HG03095 (cell line): ENCODE results near the gene HLA-F.

Experiments used
- ATAC-seq: cut with Tn5 transposase; IDR thresholded peaks from one replicate; pipeline ENCODE4 v1.9.1; 2021; ENCODE audit warnings: moderate library complexity; ENCODE audit not compliant: unreplicated experiment

HLA-F gene

GRCh38 chr6:29759457-29759856, 36.2 kb downstream of the HLA-F start:
- no peak for ATAC-seq

GRCh38 chr6:29760328-29760727, 37.1 kb downstream of the HLA-F start:
- no peak for ATAC-seq

GRCh38 chr6:29762051-29762450, 38.8 kb downstream of the HLA-F start:
- ATAC-seq, result no peak

GRCh38 chr6:29762781-29763214, 39.6 kb downstream of the HLA-F start:
- no peak for ATAC-seq

- ATAC-seq, result no peak
Measured at GRCh38 chr6:29763491-29764289, 40.5 kb downstream of the HLA-F start.

GRCh38 chr6:29764422-29765196, 41.4 kb downstream of the HLA-F start:
- ATAC-seq, result no peak

GRCh38 chr6:29769336-29769735, 46.1 kb downstream of the HLA-F start:
- no peak for ATAC-seq

GRCh38 chr6:29770306-29770705, 47.1 kb downstream of the HLA-F start:
- ATAC-seq, result no peak

DNA sequence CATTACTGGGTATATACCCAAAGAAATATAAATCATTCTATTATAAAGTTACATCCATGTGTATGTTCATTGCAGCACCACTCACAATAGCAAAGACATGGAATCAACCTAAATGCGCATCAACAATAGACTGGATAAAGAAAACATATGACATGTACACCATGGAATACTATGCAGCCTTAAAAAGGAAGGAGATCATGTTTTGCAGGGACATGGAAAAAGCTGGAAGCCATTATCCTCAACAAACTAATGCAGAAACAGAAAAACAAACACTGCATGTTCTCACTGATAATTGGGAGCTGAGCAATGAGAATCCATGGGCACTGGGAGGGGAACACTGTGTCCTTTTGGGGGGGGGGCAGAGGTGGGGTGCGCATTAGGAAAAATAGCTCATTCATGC, 53.5 kb downstream of the HLA-F start:
- no peak for ATAC-seq
